Pancreas (tissue), 10 donors: Measurements from ENCODE around the gene OXSR1. TPM values are rescaled to one million over a fixed set of nuclear protein-coding genes. Genes with fewer than 3 reads are reported as not detected.

Experiments used
- ATAC-seq, 4 donors: fragments of 200-7000 bp; cut with Tn5 transposase; one replicate each; pipeline versions ENCODE4 v1.8.0 to v1.9.1; 2020; ENCODE audit warnings: mild to moderate bottlenecking in 4 of 4, moderate library complexity in 4 of 4
- DNase-seq, 6 donors: peaks; one replicate each; pipeline ENCODE4 v3.0.0-alpha.2; 2020
- FAIRE-seq: peaks from 2 replicates; lab custom pipeline; 2012; peaks lifted over from hg19 to GRCh38; lab: Jason Lieb, UNC
- H3K27ac ChIP-seq, 4 donors: fragments of 200-600 bp; sonication (generic); 1 replicate in 3 of 4; 2 replicates in 1 of 4; pipeline versions ENCODE4 v1.5.0 to v1.8.0; 2020
- H3K27me3 ChIP-seq, 4 donors: fragments of 200-600 bp; one replicate each; pipeline ENCODE4 v1.8.0; 2021
- H3K36me3 ChIP-seq, 3 donors: fragments of 200-600 bp; sonication (generic) in 1 of 3; one replicate each; pipeline versions ENCODE4 v1.5.0 to v1.8.0; 2020 to 2021
- H3K4me1 ChIP-seq, 3 donors: fragments of 200-600 bp; one replicate each; pipeline ENCODE4 v1.8.0; 2021
- H3K4me3 ChIP-seq, 4 donors: fragments of 200-600 bp; sonication (generic) in 2 of 4; one replicate each; pipeline versions ENCODE4 v1.5.0 to v1.8.0; 2020 to 2021
- H3K9me3 ChIP-seq, 4 donors: fragments of 200-600 bp; one replicate each; pipeline ENCODE4 v1.8.0; 2021
- CTCF ChIP-seq, 4 donors: fragments of 200-600 bp; sonication (generic) in 3 of 4; IDR thresholded peaks; one replicate each; pipeline versions ENCODE4 v1.5.0 to v1.8.0; 2021; ENCODE audit warnings: antibody characterized with exemption in 4 of 4
- WGBS, 2 donors: extraction: QIAGEN DNeasy Blood & Tissue Kit; methylation state at CpG; one replicate each; pipeline ENCODE4 v1.1.7; 2013; 5-methylcytosine and 5-hydroxymethylcytosine counted together
- intact Hi-C, 3 donors: fragments of 100-400 bp; cut with DNase I; formaldehyde crosslinking; loops; one replicate each; pipeline versions ENCODE4 v1.11.1 to v1.14.2; 2022
- polyA plus RNA-seq, 2 donors: library from polyadenylated mRNA; stranded (reverse); fragments of 200-250 nt; gene quantifications; one replicate each; pipeline ENCODE4 v1.2.3, GENCODE V29; 2013
- total RNA-seq, 6 donors: library from RNA; stranded (reverse); fragmentation: NEBNext Ultra II Directional in 4 of 6; extraction: Animal tissue kit (Norgen Biotek cat#: 25700) in 4 of 6; gene quantifications; one replicate each; pipeline versions ENCODE4 v1.2.1 to v1.2.4, GENCODE V29; 2021 to 2023
- donor health status: healthy with polysubstance abuse.
- donor health status: DM: no; HTN: no; CAD: no; lungs with moderate emphysema.
- donor health status: DM: no; HTN: no; CAD: no.
- donor health status: control.
- donor health status: control.
- donor health status: Bipolar disorder and iron deficiency.
- donor health status: DM: yes; HTN: yes; CAD: no.
- donor health status: DM: no; HTN: no; CAD: no.
- donor health status: DM: no; HTN: no; CAD: no.
- donor health status: DM: yes; HTN: yes; CAD: no.

Gene OXSR1
- total and polyA plus RNA-seq, 8 donors = 6.3 to 16.0 (median 10.4) TPM

- Histone ChIP-seq H3K4me1 (no peaks in the 10 kb centered on the region), H3K36me3 (peaks cover 0 to 32% (median 3%) of the 10 kb centered on the region in 3 donors), H3K4me3 (no peak overlapping the region), H3K27me3 (no peaks in the 10 kb centered on the region), H3K27ac (no peak overlapping the region), H3K9me3 (no peaks in the 10 kb centered on the region)
- intact Hi-C loops = no loop called here
- WGBS, 2 donors = 73 to 74% methylated on average over 7 of the region's 7 CpGs
- FAIRE-seq (no peak), ATAC-seq (no peak), DNase-seq (no peak)
- TF ChIP-seq CTCF (IDR thresholded peaks at IDR 0.05) = no peak
Measured at GRCh38 chr3:38222032-38222634, 56.8 kb downstream of the OXSR1 start.

GRCh38 chr3:38224357-38224756 is 59.0 kb downstream of the OXSR1 start:
- WGBS, 2 donors = 95 to 97% methylated on average over 4 of the region's 4 CpGs
- FAIRE-seq = no peak
- DNase-seq = no peak

GRCh38 chr3:38226273-38226672 is 60.9 kb downstream of the OXSR1 start:
- no peak for FAIRE-seq
- Histone ChIP-seq H3K36me3 (peaks cover 0 to 38% (median 3%) of the 10 kb centered on the region in 3 donors), H3K9me3 (no peaks in the 10 kb centered on the region), H3K4me3 (no peak overlapping the region), H3K4me1 (no peaks in the 10 kb centered on the region), H3K27me3 (no peaks in the 10 kb centered on the region), H3K27ac (no peak overlapping the region)
- DNase-seq = no peak
- TF ChIP-seq CTCF (IDR thresholded peaks at IDR 0.05) = no peak
- intact Hi-C loops = no loop called here
- WGBS, 2 donors = 97 to 100% methylated on average over 2 of the region's 2 CpGs
- ATAC-seq = no peak

More at GRCh38 chr3:38224357-38224756, 59.0 kb downstream of the OXSR1 start:
- TF ChIP-seq CTCF (IDR thresholded peaks at IDR 0.05) = no peak
- Histone ChIP-seq H3K27me3 (no peaks in the 10 kb centered on the region), H3K36me3 (peaks cover 0 to 32% (median 3%) of the 10 kb centered on the region in 3 donors), H3K4me1 (no peaks in the 10 kb centered on the region), H3K9me3 (no peaks in the 10 kb centered on the region), H3K27ac (no peak overlapping the region), H3K4me3 (no peak overlapping the region)
- intact Hi-C loops = no loop called here
- ATAC-seq = no peak

- Histone ChIP-seq H3K4me3 (no peak overlapping the region), H3K27ac (no peak overlapping the region), H3K9me3 (no peaks in the 10 kb centered on the region), H3K27me3 (no peaks in the 10 kb centered on the region), H3K4me1 (no peaks in the 10 kb centered on the region), H3K36me3 (peaks cover 0 to 35% (median 3%) of the 10 kb centered on the region in 3 donors)
- no peak for TF ChIP-seq CTCF (IDR thresholded peaks at IDR 0.05)
- intact Hi-C loops = no loop called here
- FAIRE-seq (no peak), DNase-seq (no peak), ATAC-seq (no peak)
- WGBS, 2 donors = 88 to 92% methylated on average over 2 of the region's 2 CpGs
Measured at GRCh38 chr3:38227989-38228388, 62.7 kb downstream of the OXSR1 start.

- no peaks in the 10 kb centered on the region for H3K27me3 ChIP-seq
- DNase-seq = no peak
- WGBS, 2 donors = 90 to 93% methylated on average over 1 of the region's 1 CpG
- intact Hi-C loops = no loop called here
- ATAC-seq = no peak
- FAIRE-seq = peak; percentile 75
- no peaks in the 10 kb centered on the region for H3K4me1 ChIP-seq
- TF ChIP-seq CTCF (IDR thresholded peaks at IDR 0.05) = no peak
- H3K9me3 ChIP-seq = no peaks in the 10 kb centered on the region
- no peak overlapping the region for H3K4me3 ChIP-seq
- peaks cover 0 to 35% (median 3%) of the 10 kb centered on the region in 3 donors for H3K36me3 ChIP-seq
- H3K27ac ChIP-seq = no peak overlapping the region
Measured at GRCh38 chr3:38229036-38229435, 63.7 kb downstream of the OXSR1 start.
